K562 treated with DMSO at 1 percent for 24 hours (cell line): ENCODE results near the gene DGKG. TPM values are rescaled to one million over a fixed set of nuclear protein-coding genes. Genes with fewer than 3 reads are reported as not detected.

Experiments used
- total RNA-seq: library from RNA; unstranded; fragments of 300-600 nt; gene quantifications from 2 replicates; pipeline ENCODE4 v1.2.3, GENCODE V29; 2022; ENCODE audit warnings: low read depth; ENCODE audit not compliant: insufficient read depth

The DGKG gene
- total RNA-seq, result 0.05 and 0.09 TPM in 2 replicates

DNA sequence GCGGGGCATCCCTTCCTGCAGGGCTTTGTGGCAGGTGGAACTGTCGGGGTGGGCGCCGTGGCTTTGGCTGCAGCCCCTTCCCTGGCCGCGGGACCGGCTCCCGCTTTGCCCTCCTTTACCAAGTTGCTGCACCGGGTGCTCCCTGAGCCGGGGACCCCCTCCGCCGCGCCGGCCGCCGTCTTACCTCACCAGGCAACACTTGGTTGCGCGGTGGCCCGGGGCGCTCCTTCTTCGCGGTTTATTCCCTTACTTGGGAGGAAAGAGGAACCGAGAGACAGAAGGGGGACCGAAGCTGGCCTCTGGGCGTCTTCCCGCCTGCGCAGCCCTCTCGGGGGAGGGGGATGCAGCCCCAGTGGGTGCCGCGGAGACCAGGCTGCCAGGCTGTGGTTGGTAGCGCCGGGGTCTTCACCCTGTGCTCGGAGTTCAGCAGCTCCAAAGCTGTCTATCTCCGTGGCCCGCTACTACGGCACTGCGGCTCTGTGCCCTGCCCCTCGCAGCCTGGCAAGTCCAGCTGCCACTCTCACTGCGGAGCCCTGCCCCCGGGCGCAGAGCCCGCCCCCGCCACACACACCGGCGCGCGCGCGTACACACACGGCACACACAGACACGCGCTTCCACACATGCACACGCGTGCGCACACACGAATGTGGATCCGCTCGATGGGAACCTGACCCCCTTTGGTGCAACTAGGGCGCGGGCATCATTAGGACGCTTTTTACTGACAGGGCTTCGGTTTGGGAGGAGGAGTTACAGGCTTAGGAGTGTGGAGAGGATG lies at the start of gene DGKG:
TSS of gene DGKG (minus strand) at position 473 of the 775 bp plus-strand sequence. CDS start 41,775 bp downstream, outside the sequence.

DNA sequence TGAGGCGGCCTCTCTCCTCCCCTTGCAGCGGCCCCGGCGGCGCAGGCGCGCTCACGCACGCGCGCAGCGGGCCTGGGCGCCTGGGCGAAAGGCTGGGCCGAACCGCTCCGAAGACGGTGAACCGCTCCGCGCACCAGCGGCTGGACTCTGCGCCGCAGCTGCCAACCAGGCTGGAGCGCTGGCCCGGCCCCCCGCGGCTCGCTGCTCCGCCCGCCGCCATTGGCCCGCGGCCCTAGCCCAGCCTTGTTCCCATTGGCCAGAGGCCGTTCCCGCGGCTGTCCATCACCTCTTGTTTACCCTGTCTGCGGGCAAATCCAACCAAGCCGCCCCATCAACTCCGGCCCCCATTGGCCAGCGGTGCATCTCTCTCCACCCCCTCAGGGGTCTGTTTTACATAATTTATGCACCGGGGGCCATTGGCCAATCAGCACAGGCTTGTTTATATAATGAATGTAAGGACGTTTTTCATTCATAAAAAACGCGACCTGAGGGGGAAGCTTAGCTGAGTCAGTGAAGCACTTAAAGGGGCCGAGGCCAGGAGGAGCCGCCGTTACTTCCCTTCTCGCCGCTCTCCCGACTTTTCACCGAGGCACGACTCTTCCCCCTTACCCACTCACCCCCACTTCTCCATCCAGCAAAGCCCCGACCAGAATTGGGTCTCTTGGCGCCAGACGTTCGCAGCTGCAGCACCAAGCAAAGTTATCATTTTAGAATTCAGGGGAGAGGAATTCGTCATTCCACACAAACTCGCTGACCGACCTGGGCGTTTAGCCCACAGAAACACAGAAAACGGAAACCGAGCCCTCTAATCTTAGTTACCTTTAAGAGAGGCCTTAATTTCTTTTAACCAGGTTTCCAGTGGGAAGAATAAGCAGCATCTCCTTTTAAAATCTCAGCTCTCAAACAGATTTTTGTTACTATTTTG lies 252.8 kb downstream of the DGKG start, which contains the start of gene ETV5:
TSS of gene ETV5 (minus strand) at position 149 of the 925 bp plus-strand sequence. CDS start 3,221 bp downstream, outside the sequence.

Other genes with a start within 250 kb of the DGKG start
- gene CRYGS, start 182.1 kb upstream of the DGKG start, total RNA-seq, result 1.2 and 1.3 TPM in 2 replicates
- 9.8 and 11.3 TPM in 2 replicates for gene TBCCD1, start 205.1 kb upstream of the DGKG start, total RNA-seq
- 61.1 and 70.6 TPM in 2 replicates for gene DNAJB11, start 208.5 kb upstream of the DGKG start, total RNA-seq